Large intestine (tissue), 12 donors: ENCODE results near the gene ESPN. TPM values are rescaled to one million over a fixed set of nuclear protein-coding genes. Genes with fewer than 3 reads are reported as not detected.

Experiments used
- DNase-seq, 2 donors: peaks; one replicate each; pipeline versions ENCODE4 v3.0.0 to v3.0.0-alpha.2; 2013
- H3K27ac ChIP-seq: one replicate; pipeline ENCODE4 v1.5.1; 2013; ENCODE audit warnings: low read length
- H3K27me3 ChIP-seq: 2 replicates; pipeline ENCODE4 v1.6.1; 2013; ENCODE audit warnings: low read length; ENCODE audit not compliant: control insufficient read depth, insufficient read depth
- H3K36me3 ChIP-seq: 2 replicates; pipeline ENCODE4 v1.6.1; 2013; ENCODE audit warnings: low read length; ENCODE audit not compliant: control insufficient read depth, insufficient read depth
- H3K4me1 ChIP-seq: one replicate; pipeline ENCODE4 v1.6.1; 2013; ENCODE audit warnings: low read length; ENCODE audit not compliant: control insufficient read depth, insufficient read depth
- H3K4me3 ChIP-seq: one replicate; pipeline ENCODE4 v1.5.1; 2013; ENCODE audit warnings: low read length
- H3K9me3 ChIP-seq: one replicate; pipeline ENCODE4 v1.6.1; 2013; ENCODE audit warnings: mild to moderate bottlenecking, low read depth, low read length, moderate library complexity; ENCODE audit not compliant: control insufficient read depth
- WGBS: methylation state at CpG from one replicate; pipeline ENCODE4 v1.1.5; 2013; ENCODE audit warnings: low lambda C conversion rate; ENCODE audit not compliant: insufficient coverage; 5-methylcytosine and 5-hydroxymethylcytosine counted together
- long read RNA-seq, 11 donors: transcript quantifications; one replicate each; lab custom pipeline, GENCODE V29; 2026
- polyA plus RNA-seq: library from polyadenylated mRNA; unstranded; fragments of 120-200 nt; gene quantifications from one replicate; pipeline ENCODE4 v1.2.1, GENCODE V29; 2013

The ESPN gene
- 256 TPM for polyA plus RNA-seq
- long read RNA-seq, donor 1, partial matches to known transcripts = 5 of 19 reads
- long read RNA-seq, donor 1, other reads (novel, unspliced or antisense) = 14 of 19 reads
- long read RNA-seq, donor 2, partial matches to known transcripts = 79 of 103 reads
- long read RNA-seq, donor 2, other reads (novel, unspliced or antisense) = 22 of 103 reads
- long read RNA-seq, donor 3 = 0 reads
- long read RNA-seq, donor 4 = 0 reads
- long read RNA-seq, donor 5 = 0 reads
- long read RNA-seq, donor 6, partial matches to known transcripts = 37 of 64 reads
- long read RNA-seq, donor 6, other reads (novel, unspliced or antisense) = 24 of 64 reads
- long read RNA-seq, donor 7, partial matches to known transcripts = 0 of 1 reads
- long read RNA-seq, donor 7, other reads (novel, unspliced or antisense) = 0 of 1 reads
- long read RNA-seq, donor 8, partial matches to known transcripts = 28 of 56 reads
- long read RNA-seq, donor 8, other reads (novel, unspliced or antisense) = 23 of 56 reads
- long read RNA-seq, donor 9, partial matches to known transcripts = 17 of 29 reads
- long read RNA-seq, donor 9, other reads (novel, unspliced or antisense) = 9 of 29 reads
- long read RNA-seq, donor 10, partial matches to known transcripts = 37 of 45 reads
- long read RNA-seq, donor 10, other reads (novel, unspliced or antisense) = 5 of 45 reads
- long read RNA-seq, donor 11, partial matches to known transcripts = 16 of 27 reads
- long read RNA-seq, donor 11, other reads (novel, unspliced or antisense) = 10 of 27 reads

GRCh38 chr1:6424619-6425593 is at the start of gene ESPN:
Gene ESPN (plus strand): TSS chr1:6424776. CDS start chr1:6424956, 180 bp downstream.
- DNase-seq = no peak
- Histone ChIP-seq H3K27ac (no peak within 1 kb of the TSS), H3K4me1 (peaks cover 25% of the 10 kb centered on the region), H3K9me3 (peaks cover 6% of the 10 kb centered on the region), H3K36me3 (no peaks in the 10 kb centered on the region), H3K27me3 (peaks cover 64% of the 10 kb centered on the region), H3K4me3 (no peak within 1 kb of the TSS)
- WGBS = no CpG with 5 or more reads among the region's 99 CpGs

GRCh38 chr1:6378096-6378746 is 46.4 kb upstream of the ESPN start:
- H3K4me3 ChIP-seq = no peak overlapping the region
- H3K27ac ChIP-seq = no peak overlapping the region
- H3K9me3 ChIP-seq = no peaks in the 10 kb centered on the region
- no peaks in the 10 kb centered on the region for H3K36me3 ChIP-seq
- H3K27me3 ChIP-seq = no peaks in the 10 kb centered on the region
- no peak for DNase-seq
- H3K4me1 ChIP-seq = no peaks in the 10 kb centered on the region
- WGBS = no CpG with 5 or more reads among the region's 12 CpGs

- H3K9me3 ChIP-seq = peaks cover 3% of the 10 kb centered on the region
- 88% methylated on average over 1 of the region's 7 CpGs for WGBS
- no peaks in the 10 kb centered on the region for H3K4me1 ChIP-seq
- no peak overlapping the region for H3K4me3 ChIP-seq
- no peak for DNase-seq
- H3K27ac ChIP-seq = no peak overlapping the region
- H3K27me3 ChIP-seq = no peaks in the 10 kb centered on the region
- H3K36me3 ChIP-seq = no peaks in the 10 kb centered on the region
These were observed 44.5 kb upstream of the ESPN start for GRCh38 chr1:6380037-6380436.

- WGBS = 100% methylated on average over 1 of the region's 1 CpG
- Histone ChIP-seq H3K4me1 (no peaks in the 10 kb centered on the region), H3K27ac (no peak overlapping the region), H3K4me3 (no peak overlapping the region), H3K36me3 (no peaks in the 10 kb centered on the region), H3K27me3 (no peaks in the 10 kb centered on the region), H3K9me3 (peaks cover 3% of the 10 kb centered on the region)
- no peak for DNase-seq
These were observed 40.4 kb upstream of the ESPN start for GRCh38 chr1:6384135-6384534.

GRCh38 chr1:6384962-6385361 is 39.6 kb upstream of the ESPN start:
- H3K4me3 ChIP-seq = no peak overlapping the region
- H3K27me3 ChIP-seq = no peaks in the 10 kb centered on the region
- H3K36me3 ChIP-seq = peaks cover 1% of the 10 kb centered on the region
- H3K27ac ChIP-seq = no peak overlapping the region
- H3K9me3 ChIP-seq = peaks cover 3% of the 10 kb centered on the region
- no CpG with 5 or more reads among the region's 5 CpGs for WGBS
- H3K4me1 ChIP-seq = no peaks in the 10 kb centered on the region
- no peak for DNase-seq

GRCh38 chr1:6385488-6386191 is 38.9 kb upstream of the ESPN start:
- WGBS = no CpG with 5 or more reads among the region's 22 CpGs
- Histone ChIP-seq H3K9me3 (peaks cover 3% of the 10 kb centered on the region), H3K4me1 (no peaks in the 10 kb centered on the region), H3K4me3 (no peak overlapping the region), H3K27me3 (no peaks in the 10 kb centered on the region), H3K27ac (no peak overlapping the region), H3K36me3 (peaks cover 3% of the 10 kb centered on the region)
- DNase-seq = no peak

GRCh38 chr1:6386371-6386949 is 38.1 kb upstream of the ESPN start:
- peaks cover 3% of the 10 kb centered on the region for H3K36me3 ChIP-seq
- peaks cover 3% of the 10 kb centered on the region for H3K9me3 ChIP-seq
- no peak overlapping the region for H3K4me3 ChIP-seq
- 100% methylated on average over 1 of the region's 10 CpGs for WGBS
- no peak overlapping the region for H3K27ac ChIP-seq
- H3K27me3 ChIP-seq = no peaks in the 10 kb centered on the region
- no peaks in the 10 kb centered on the region for H3K4me1 ChIP-seq
- no peak for DNase-seq

GRCh38 chr1:6389971-6390370 is 34.6 kb upstream of the ESPN start:
- Histone ChIP-seq H3K4me3 (no peak overlapping the region), H3K36me3 (peaks cover 3% of the 10 kb centered on the region), H3K9me3 (no peaks in the 10 kb centered on the region), H3K27ac (no peak overlapping the region), H3K4me1 (peaks cover 14% of the 10 kb centered on the region), H3K27me3 (no peaks in the 10 kb centered on the region)
- no CpG with 5 or more reads among the region's 9 CpGs for WGBS
- DNase-seq = no peak
